Dendritic cell treated with granulocyte-macrophage colony-stimulating factor and Interleukin-4, amounts not matched to agents 40 ng/mL and 50 ng/mL, for 4 days (primary cell): ENCODE results near the gene DMD.

Source experiments
- H3K27ac Mint-ChIP-seq: one replicate; pipeline ENCODE4 v1.8.0; 2022; ENCODE audit warnings: mild to moderate bottlenecking, mixed read lengths
- H3K27me3 Mint-ChIP-seq: one replicate; pipeline ENCODE4 v1.8.0; 2022; ENCODE audit warnings: mild to moderate bottlenecking, mixed read lengths
- H3K36me3 Mint-ChIP-seq: one replicate; pipeline ENCODE4 v1.8.0; 2022; ENCODE audit warnings: low read depth, mixed read lengths
- H3K4me1 Mint-ChIP-seq: one replicate; pipeline ENCODE4 v1.8.0; 2022; ENCODE audit warnings: low read depth, mixed read lengths
- H3K4me3 Mint-ChIP-seq: one replicate; pipeline ENCODE4 v1.8.0; 2022; ENCODE audit warnings: mild to moderate bottlenecking, moderate library complexity, mixed read lengths
- H3K9me3 Mint-ChIP-seq: one replicate; pipeline ENCODE4 v1.8.0; 2022; ENCODE audit warnings: mixed read lengths
- intact Hi-C: fragments of 100-400 bp; cut with micrococcal nuclease; formaldehyde crosslinking; loops from one replicate; pipeline ENCODE4 v1.15.0; 2022

DMD gene

DNA sequence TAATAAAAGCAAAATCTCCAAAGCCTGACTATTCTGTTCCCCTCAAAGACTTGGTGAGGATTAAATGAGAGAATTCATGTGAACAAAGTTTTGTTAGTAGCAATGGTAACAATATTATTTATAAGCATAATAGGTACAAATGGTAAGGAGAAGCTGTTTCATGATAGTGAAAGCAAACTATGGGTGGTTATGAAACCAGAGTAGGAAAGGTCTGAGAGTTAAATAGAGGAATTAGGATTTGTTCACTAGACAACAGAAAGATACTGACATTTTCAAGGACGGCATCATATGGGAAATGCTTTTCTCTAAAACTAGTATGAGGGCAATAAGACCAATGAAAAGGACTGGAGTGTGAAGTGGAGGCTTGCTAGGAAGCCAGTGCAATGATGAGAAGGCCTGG is 2010.9 kb downstream of the DMD start:
- Mint-ChIP-seq H3K4me3 (no peak overlapping the region), H3K27ac (no peak overlapping the region), H3K36me3 (no peaks in the 10 kb centered on the region), H3K27me3 (no peaks in the 10 kb centered on the region), H3K4me1 (no peaks in the 10 kb centered on the region), H3K9me3 (no peaks in the 10 kb centered on the region)
- intact Hi-C loops: no loop called here

DNA sequence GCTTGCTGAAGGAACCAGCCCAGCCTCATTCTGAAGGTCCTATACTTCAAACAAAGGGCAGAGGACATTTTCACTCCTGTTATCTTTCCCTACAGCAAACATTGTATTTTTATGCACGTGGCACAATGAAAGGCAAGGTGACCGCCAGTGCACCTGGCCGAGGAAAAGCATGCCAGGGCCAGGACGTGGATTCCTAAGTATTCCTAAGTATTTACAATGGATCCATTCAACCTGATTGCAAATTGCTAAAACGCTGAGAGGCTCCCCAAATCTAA is 2011.6 kb downstream of the DMD start:
- Mint-ChIP-seq H3K4me3 (no peak overlapping the region), H3K36me3 (no peaks in the 10 kb centered on the region), H3K27ac (no peak overlapping the region), H3K9me3 (no peaks in the 10 kb centered on the region), H3K4me1 (no peaks in the 10 kb centered on the region), H3K27me3 (no peaks in the 10 kb centered on the region)
- intact Hi-C loops: no loop called here

- Mint-ChIP-seq H3K27me3 (no peaks in the 10 kb centered on the region), H3K36me3 (no peaks in the 10 kb centered on the region), H3K27ac (no peak overlapping the region), H3K4me1 (no peaks in the 10 kb centered on the region), H3K9me3 (no peaks in the 10 kb centered on the region), H3K4me3 (no peak overlapping the region)
- intact Hi-C loops: no loop called here
These were observed 2012.1 kb downstream of the DMD start for GRCh38 chrX:31199056-31199839.

DNA sequence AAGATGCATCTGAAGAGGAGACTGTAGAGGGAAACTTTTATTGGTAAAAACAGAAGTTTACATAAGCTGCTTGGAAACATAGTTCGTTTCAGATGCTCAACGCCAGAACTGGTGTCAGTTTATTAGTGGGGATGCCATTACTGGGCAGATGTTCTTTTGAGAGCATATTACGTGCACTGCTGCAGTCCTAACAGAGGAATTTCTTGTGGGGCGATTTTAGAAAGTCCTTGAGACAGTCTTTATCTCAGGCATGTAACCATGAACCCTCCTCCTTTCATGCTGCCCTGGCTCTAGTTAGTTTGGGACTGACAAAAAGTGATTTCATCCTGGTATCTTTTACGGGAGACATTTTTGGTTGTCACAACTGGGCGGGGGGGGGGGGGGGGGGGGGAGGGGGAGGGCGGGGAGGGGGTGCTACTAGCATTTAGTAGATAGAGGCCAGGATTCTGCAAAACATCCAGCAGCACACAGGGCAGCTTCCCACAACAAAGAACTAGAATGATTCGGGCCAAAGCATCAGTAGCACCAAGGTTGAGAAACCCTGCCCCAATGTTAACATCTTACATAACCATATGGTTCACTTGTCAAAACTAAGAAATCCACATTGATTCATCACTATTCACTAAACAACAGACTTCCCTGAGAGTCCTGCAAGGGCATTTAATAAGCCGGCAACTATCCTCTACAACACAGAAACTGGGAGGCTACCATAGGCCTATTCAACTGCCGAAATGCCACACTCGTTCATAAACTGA is 2021.0 kb downstream of the DMD start:
- no peaks in the 10 kb centered on the region for H3K27me3 Mint-ChIP-seq
- H3K9me3 Mint-ChIP-seq: no peaks in the 10 kb centered on the region
- H3K27ac Mint-ChIP-seq: no peak overlapping the region
- no peaks in the 10 kb centered on the region for H3K4me1 Mint-ChIP-seq
- intact Hi-C loops: no loop called here
- no peak overlapping the region for H3K4me3 Mint-ChIP-seq
- no peaks in the 10 kb centered on the region for H3K36me3 Mint-ChIP-seq

DNA sequence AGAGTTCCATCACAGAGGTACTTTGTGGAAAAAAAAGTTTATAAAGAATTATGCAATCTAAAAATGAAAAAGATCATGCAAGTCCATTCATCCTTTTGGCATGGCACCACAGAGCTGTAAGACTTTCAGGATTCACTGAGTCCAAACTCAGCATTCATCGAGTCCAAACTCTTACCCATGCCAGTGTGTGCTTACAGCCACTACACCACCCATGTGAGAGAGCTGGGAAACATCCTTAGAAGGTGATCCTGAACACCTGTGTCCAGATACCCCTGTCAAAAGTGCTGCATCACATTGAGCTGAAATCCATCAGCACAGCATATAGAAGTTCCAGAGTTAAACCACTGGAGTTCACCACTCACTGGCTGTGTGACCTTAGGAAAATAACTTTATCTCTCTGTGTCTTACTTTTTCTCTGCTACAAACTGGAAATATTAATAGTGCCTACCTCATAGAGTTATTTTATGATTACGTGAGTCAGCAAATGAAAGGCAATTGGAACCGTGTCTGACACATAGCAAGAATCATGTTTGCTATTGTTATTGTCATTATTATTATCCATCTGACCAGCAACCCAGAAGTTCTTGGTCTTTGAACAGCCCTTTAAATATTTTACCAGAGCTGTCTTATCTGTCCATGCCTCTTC is 2024.5 kb downstream of the DMD start:
- no peaks in the 10 kb centered on the region for H3K9me3 Mint-ChIP-seq
- intact Hi-C loops: no loop called here
- no peak overlapping the region for H3K27ac Mint-ChIP-seq
- H3K4me3 Mint-ChIP-seq: no peak overlapping the region
- no peaks in the 10 kb centered on the region for H3K27me3 Mint-ChIP-seq
- H3K4me1 Mint-ChIP-seq: no peaks in the 10 kb centered on the region
- H3K36me3 Mint-ChIP-seq: no peaks in the 10 kb centered on the region

DNA sequence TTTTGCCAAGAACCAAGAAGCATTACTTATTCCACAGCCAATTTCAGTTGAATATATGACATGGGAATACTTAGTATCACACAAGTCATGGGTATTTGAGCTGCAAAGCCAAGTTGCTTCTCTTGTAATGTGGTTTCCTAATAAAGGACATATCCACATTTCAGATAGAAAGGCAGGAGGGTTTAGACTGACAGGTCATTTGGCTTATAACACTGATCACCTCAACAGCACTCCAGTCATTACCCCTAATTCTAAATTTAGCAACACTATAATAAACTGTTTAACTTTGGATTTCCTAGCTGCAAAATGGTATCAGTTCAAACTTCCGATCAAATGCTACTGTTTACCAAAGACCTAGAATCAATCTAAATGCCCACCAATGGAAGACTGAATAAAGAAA is 2025.5 kb downstream of the DMD start:
- intact Hi-C loops: no loop called here
- no peaks in the 10 kb centered on the region for H3K27me3 Mint-ChIP-seq
- no peak overlapping the region for H3K4me3 Mint-ChIP-seq
- H3K9me3 Mint-ChIP-seq: no peaks in the 10 kb centered on the region
- H3K4me1 Mint-ChIP-seq: no peaks in the 10 kb centered on the region
- no peak overlapping the region for H3K27ac Mint-ChIP-seq
- H3K36me3 Mint-ChIP-seq: no peaks in the 10 kb centered on the region

DNA sequence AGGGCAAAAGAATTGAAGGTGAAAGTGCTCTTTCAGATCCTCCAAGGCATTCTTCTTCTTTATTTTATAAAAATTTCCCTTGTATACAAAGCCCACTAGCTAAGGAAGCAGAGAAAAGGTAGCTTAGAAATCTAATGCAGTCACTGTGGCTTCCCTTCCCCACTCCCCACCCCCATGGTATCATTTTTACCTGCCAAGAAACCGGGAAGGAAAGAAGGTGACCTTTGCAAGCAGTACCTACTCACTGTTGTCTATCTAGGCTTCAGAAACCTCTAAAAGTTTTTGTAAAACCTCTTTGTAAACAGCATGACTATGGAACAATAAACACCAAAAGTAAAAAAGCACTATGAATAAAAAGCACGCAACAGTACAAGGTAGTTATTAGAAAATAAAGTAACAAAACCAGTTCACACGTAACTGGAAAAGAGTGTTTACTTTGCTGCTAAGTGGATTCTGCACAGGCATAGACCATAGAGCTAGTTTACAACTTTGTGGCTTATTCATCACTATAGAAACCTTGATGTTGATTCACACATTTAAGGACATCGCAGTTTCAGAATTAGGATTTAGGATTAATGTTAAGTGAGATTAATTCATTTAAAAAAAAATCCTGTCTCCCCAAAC is 2029.9 kb downstream of the DMD start:
- intact Hi-C loops: no loop called here
- no peaks in the 10 kb centered on the region for H3K9me3 Mint-ChIP-seq
- H3K27ac Mint-ChIP-seq: no peak overlapping the region
- no peaks in the 10 kb centered on the region for H3K36me3 Mint-ChIP-seq
- H3K4me1 Mint-ChIP-seq: no peaks in the 10 kb centered on the region
- no peak overlapping the region for H3K4me3 Mint-ChIP-seq
- H3K27me3 Mint-ChIP-seq: no peaks in the 10 kb centered on the region

DNA sequence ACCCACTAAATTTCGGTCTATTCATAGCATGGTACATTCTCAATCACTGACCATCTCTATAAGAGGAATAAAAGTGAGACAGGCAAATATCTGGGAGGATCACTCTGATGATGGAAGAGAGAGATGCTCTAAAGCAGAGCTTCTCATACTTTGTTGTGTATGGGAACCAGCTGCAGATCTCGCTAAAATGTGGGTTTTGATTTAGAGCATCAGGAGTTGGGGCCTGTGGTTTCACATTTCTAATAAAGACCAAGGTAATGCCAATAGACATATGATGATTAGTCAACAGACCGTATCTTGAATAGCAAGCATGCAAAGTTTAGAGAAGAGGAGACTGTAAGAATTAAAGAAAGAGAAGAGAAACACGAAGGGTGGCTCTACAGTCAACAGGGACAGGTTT is 2032.1 kb downstream of the DMD start:
- no peaks in the 10 kb centered on the region for H3K36me3 Mint-ChIP-seq
- intact Hi-C loops: no loop called here
- H3K4me1 Mint-ChIP-seq: no peaks in the 10 kb centered on the region
- no peak overlapping the region for H3K4me3 Mint-ChIP-seq
- H3K27ac Mint-ChIP-seq: no peak overlapping the region
- H3K27me3 Mint-ChIP-seq: no peaks in the 10 kb centered on the region
- no peaks in the 10 kb centered on the region for H3K9me3 Mint-ChIP-seq

DNA sequence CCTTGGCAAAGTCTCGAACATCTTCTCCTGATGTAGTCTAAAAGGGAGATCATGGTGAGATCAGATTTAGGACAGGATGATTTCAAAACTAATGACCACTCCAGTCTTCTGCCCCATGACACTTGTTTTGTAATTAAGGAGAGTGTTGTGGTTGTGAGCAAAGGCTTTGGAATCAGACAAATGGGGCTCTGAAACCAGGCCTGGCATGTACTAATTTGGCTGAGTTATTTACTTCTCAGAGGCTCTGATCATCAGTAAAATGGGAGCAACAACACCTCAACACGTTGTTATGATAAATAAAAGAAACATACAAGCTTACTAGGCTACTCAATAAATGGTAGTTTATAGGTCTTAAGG is 2032.6 kb downstream of the DMD start:
- no peaks in the 10 kb centered on the region for H3K36me3 Mint-ChIP-seq
- H3K27me3 Mint-ChIP-seq: no peaks in the 10 kb centered on the region
- intact Hi-C loops: no loop called here
- no peaks in the 10 kb centered on the region for H3K9me3 Mint-ChIP-seq
- no peak overlapping the region for H3K4me3 Mint-ChIP-seq
- H3K27ac Mint-ChIP-seq: no peak overlapping the region
- no peaks in the 10 kb centered on the region for H3K4me1 Mint-ChIP-seq

GRCh38 chrX:31178064-31178768 is 2033.1 kb downstream of the DMD start:
- H3K9me3 Mint-ChIP-seq: no peaks in the 10 kb centered on the region
- no peaks in the 10 kb centered on the region for H3K4me1 Mint-ChIP-seq
- no peak overlapping the region for H3K27ac Mint-ChIP-seq
- H3K36me3 Mint-ChIP-seq: no peaks in the 10 kb centered on the region
- intact Hi-C loops: no loop called here
- H3K27me3 Mint-ChIP-seq: no peaks in the 10 kb centered on the region
- H3K4me3 Mint-ChIP-seq: no peak overlapping the region

GRCh38 chrX:31170792-31171191 is 2040.6 kb downstream of the DMD start:
- no peaks in the 10 kb centered on the region for H3K27me3 Mint-ChIP-seq
- H3K27ac Mint-ChIP-seq: no peak overlapping the region
- H3K9me3 Mint-ChIP-seq: no peaks in the 10 kb centered on the region
- no peak overlapping the region for H3K4me3 Mint-ChIP-seq
- H3K4me1 Mint-ChIP-seq: no peaks in the 10 kb centered on the region
- intact Hi-C loops: no loop called here
- no peaks in the 10 kb centered on the region for H3K36me3 Mint-ChIP-seq

- Mint-ChIP-seq H3K27me3 (no peaks in the 10 kb centered on the region), H3K4me1 (no peaks in the 10 kb centered on the region), H3K4me3 (no peak overlapping the region), H3K27ac (no peak overlapping the region), H3K9me3 (peaks cover 4% of the 10 kb centered on the region), H3K36me3 (no peaks in the 10 kb centered on the region)
- intact Hi-C loops: no loop called here
These were observed 2042.8 kb downstream of the DMD start for GRCh38 chrX:31168551-31168950.

DNA sequence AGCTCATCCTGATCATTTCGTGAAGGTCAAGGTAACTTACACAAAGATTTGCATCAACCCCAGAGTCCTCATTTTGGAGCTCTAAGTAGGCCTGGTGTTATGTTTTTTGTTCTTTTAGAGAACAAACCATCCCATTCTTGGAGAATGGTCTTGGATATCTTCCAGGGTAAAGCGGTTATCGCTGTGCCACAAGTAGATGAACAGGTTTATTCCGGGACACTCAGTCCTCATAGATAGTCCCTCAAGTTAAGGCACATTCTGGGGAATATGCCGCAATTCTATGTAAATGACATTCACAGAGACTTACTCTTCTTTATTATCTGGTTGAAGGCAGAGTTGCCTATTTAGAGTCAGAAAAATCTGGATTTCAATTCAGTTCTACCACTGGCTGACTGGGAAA is 2044.5 kb downstream of the DMD start:
- peaks cover 9% of the 10 kb centered on the region for H3K9me3 Mint-ChIP-seq
- H3K27ac Mint-ChIP-seq: no peak overlapping the region
- H3K4me3 Mint-ChIP-seq: no peak overlapping the region
- no peaks in the 10 kb centered on the region for H3K4me1 Mint-ChIP-seq
- intact Hi-C loops: no loop called here
- no peaks in the 10 kb centered on the region for H3K36me3 Mint-ChIP-seq
- H3K27me3 Mint-ChIP-seq: no peaks in the 10 kb centered on the region

DNA sequence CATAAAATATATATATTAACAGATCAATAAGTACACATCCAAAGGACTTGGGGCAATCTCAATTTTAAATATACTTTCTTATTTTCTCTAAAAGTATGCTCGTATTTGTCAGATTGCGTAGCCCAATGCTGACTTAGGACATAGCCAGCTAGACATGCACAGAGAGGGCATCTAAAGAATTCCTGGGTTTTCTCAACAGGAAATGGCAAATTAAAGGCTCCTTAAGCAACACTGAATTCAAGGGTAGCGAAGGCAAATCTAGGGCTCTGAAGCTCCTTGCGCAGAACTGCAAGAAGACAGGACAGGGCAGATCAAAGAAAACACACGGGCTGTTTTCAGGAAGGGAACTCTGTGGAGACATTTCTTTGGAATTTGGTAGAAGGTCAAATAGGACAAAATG is 2044.9 kb downstream of the DMD start:
- peaks cover 9% of the 10 kb centered on the region for H3K9me3 Mint-ChIP-seq
- no peak overlapping the region for H3K4me3 Mint-ChIP-seq
- intact Hi-C loops: no loop called here
- H3K27ac Mint-ChIP-seq: no peak overlapping the region
- no peaks in the 10 kb centered on the region for H3K27me3 Mint-ChIP-seq
- H3K4me1 Mint-ChIP-seq: no peaks in the 10 kb centered on the region
- no peaks in the 10 kb centered on the region for H3K36me3 Mint-ChIP-seq
